ENCODE measurements around the gene ERVFRD-1. TPM values are rescaled to one million over a fixed set of nuclear protein-coding genes. Genes with fewer than 3 reads are reported as not detected.

Gene ERVFRD-1
- total and polyA plus RNA-seq, 2 of the 13 experiments (the other 11 are each of a cell fraction or from before 2014, with no cell fraction given): not detected

DNA sequence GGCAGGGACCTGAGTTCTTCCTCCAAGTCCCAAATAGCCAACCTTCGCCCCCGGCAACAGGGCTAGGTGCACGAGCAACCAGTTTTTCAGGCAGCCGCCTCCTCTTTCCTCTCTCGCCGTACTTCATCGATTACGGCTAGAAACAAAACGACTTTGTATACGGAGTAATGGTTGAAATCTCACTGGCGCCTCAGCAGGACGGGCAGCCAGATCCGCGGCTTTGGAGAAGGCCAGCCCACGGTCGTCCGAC lies 18.2 kb downstream of the ERVFRD-1 start (continued):
- no peak for TF ChIP-seq TARDBP (CRISPR knock-in tag; IDR thresholded peaks at IDR 0.05)
- TF ChIP-seq, protein P1, sequence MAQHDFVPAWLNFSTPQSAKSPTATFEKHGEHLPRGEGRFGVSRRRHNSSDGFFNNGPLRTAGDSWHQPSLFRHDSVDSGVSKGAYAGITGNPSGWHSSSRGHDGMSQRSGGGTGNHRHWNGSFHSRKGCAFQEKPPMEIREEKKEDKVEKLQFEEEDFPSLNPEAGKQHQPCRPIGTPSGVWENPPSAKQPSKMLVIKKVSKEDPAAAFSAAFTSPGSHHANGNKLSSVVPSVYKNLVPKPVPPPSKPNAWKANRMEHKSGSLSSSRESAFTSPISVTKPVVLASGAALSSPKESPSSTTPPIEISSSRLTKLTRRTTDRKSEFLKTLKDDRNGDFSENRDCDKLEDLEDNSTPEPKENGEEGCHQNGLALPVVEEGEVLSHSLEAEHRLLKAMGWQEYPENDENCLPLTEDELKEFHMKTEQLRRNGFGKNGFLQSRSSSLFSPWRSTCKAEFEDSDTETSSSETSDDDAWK (CRISPR knock-in tag; IDR thresholded peaks at IDR 0.05): no peak
- no peak; the same call in 1 of the 2 replicates for TF ChIP-seq ZC3H13 (CRISPR knock-in tag; IDR thresholded peaks at IDR 0.05)
- no peak for TF ChIP-seq NR2F6 (IDR thresholded peaks at IDR 0.05)
- no peak for TF ChIP-seq NR2F6 (CRISPR knock-in tag; IDR thresholded peaks at IDR 0.05)
- TF ChIP-seq, protein P2, sequence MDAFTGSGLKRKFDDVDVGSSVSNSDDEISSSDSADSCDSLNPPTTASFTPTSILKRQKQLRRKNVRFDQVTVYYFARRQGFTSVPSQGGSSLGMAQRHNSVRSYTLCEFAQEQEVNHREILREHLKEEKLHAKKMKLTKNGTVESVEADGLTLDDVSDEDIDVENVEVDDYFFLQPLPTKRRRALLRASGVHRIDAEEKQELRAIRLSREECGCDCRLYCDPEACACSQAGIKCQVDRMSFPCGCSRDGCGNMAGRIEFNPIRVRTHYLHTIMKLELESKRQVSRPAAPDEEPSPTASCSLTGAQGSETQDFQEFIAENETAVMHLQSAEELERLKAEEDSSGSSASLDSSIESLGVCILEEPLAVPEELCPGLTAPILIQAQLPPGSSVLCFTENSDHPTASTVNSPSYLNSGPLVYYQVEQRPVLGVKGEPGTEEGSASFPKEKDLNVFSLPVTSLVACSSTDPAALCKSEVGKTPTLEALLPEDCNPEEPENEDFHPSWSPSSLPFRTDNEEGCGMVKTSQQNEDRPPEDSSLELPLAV (CRISPR knock-in tag; conservative IDR thresholded peaks at IDR 0.05; ENCODE audit: low read depth): no peak
- TF ChIP-seq, protein P3, sequence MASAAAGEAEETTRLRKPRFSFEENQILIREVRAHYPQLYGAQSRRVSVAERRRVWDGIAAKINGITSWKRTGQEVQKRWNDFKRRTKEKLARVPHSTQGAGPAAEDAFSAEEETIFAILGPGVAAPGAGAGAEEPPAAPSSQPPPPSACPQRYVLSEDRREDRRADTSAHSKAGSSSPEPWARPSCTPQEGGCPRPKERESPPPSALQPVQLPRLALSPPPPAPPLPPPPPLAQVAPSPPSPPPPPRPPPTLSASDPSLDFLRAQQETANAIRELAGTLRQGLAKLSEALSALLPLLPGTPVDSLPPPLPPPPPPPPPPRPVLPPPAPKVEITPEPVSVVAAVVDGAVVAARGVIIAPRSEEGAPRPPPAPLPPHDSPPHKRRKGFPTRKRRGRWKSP (CRISPR knock-in tag; IDR thresholded peaks at IDR 0.05): 0 out of 2 replicates have a peak, but pooled peaks have one; percentile 67
- no peak; the same call in 1 of the 2 replicates for TF ChIP-seq ARHGAP35 (CRISPR knock-in tag; IDR thresholded peaks at IDR 0.05; ENCODE audit: borderline replicate concordance)
- no peak for TF ChIP-seq ZNF317 (CRISPR knock-in tag; IDR thresholded peaks at IDR 0.05)
- TF ChIP-seq, protein P4, sequence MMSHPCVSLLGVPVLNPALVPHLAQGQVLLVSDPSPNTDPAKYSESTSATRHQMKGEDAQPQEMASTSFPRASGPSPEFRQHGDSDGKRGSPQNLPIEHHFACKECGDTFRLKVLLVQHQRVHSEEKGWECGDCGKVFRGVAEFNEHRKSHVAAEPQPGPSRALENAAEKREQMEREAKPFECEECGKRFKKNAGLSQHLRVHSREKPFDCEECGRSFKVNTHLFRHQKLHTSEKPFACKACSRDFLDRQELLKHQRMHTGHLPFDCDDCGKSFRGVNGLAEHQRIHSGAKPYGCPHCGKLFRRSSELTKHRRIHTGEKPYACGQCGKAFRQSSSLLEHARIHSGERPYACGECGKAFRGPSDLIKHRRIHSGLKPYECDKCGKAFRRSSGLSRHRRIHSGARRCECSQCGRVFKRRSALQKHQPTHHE (CRISPR knock-in tag; IDR thresholded peaks at IDR 0.05; ENCODE audit: borderline replicate concordance): peak; percentile 87; the same call in 1 of the 2 replicates
- no peak for TF ChIP-seq SMARCE1 (IDR thresholded peaks at IDR 0.05; ENCODE audit: borderline replicate concordance)
- no peak for TF ChIP-seq KLF6 (CRISPR knock-in tag; IDR thresholded peaks at IDR 0.05)
- TF ChIP-seq ZNF337 (CRISPR knock-in tag; IDR thresholded peaks at IDR 0.05; ENCODE audit: borderline replicate concordance, low read depth): no peak
- TF ChIP-seq FOXA3 (CRISPR knock-in tag; IDR thresholded peaks at IDR 0.05): peak; percentile 55; the same call in 1 of the 2 replicates
- no peak for TF ChIP-seq GABPB1 (CRISPR knock-in tag; IDR thresholded peaks at IDR 0.05)
- TF ChIP-seq, protein P5, sequence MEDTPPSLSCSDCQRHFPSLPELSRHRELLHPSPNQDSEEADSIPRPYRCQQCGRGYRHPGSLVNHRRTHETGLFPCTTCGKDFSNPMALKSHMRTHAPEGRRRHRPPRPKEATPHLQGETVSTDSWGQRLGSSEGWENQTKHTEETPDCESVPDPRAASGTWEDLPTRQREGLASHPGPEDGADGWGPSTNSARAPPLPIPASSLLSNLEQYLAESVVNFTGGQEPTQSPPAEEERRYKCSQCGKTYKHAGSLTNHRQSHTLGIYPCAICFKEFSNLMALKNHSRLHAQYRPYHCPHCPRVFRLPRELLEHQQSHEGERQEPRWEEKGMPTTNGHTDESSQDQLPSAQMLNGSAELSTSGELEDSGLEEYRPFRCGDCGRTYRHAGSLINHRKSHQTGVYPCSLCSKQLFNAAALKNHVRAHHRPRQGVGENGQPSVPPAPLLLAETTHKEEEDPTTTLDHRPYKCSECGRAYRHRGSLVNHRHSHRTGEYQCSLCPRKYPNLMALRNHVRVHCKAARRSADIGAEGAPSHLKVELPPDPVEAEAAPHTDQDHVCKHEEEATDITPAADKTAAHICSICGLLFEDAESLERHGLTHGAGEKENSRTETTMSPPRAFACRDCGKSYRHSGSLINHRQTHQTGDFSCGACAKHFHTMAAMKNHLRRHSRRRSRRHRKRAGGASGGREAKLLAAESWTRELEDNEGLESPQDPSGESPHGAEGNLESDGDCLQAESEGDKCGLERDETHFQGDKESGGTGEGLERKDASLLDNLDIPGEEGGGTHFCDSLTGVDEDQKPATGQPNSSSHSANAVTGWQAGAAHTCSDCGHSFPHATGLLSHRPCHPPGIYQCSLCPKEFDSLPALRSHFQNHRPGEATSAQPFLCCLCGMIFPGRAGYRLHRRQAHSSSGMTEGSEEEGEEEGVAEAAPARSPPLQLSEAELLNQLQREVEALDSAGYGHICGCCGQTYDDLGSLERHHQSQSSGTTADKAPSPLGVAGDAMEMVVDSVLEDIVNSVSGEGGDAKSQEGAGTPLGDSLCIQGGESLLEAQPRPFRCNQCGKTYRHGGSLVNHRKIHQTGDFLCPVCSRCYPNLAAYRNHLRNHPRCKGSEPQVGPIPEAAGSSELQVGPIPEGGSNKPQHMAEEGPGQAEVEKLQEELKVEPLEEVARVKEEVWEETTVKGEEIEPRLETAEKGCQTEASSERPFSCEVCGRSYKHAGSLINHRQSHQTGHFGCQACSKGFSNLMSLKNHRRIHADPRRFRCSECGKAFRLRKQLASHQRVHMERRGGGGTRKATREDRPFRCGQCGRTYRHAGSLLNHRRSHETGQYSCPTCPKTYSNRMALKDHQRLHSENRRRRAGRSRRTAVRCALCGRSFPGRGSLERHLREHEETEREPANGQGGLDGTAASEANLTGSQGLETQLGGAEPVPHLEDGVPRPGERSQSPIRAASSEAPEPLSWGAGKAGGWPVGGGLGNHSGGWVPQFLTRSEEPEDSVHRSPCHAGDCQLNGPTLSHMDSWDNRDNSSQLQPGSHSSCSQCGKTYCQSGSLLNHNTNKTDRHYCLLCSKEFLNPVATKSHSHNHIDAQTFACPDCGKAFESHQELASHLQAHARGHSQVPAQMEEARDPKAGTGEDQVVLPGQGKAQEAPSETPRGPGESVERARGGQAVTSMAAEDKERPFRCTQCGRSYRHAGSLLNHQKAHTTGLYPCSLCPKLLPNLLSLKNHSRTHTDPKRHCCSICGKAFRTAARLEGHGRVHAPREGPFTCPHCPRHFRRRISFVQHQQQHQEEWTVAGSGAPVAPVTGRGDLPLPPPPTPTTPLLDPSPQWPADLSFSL (CRISPR knock-in tag; IDR thresholded peaks at IDR 0.05): no peak
- TF ChIP-seq ARID2 (CRISPR knock-in tag; IDR thresholded peaks at IDR 0.05; ENCODE audit: borderline replicate concordance): peak; percentile 14; the same call in 1 of the 2 replicates
- TF ChIP-seq ZNF224 (CRISPR knock-in tag; IDR thresholded peaks at IDR 0.05): 0 out of 2 replicates have a peak, but pooled peaks have one; percentile 31
- TF ChIP-seq NBN (conservative IDR thresholded peaks at IDR 0.05): no peak
- TF ChIP-seq ZNF3 (CRISPR knock-in tag; IDR thresholded peaks at IDR 0.05): no peak
- TF ChIP-seq POLR2AphosphoS2 (IDR thresholded peaks at IDR 0.05; ENCODE audit: low read depth, low read length): no peak

Measured in HepG2 (cell line).